Measurements from ENCODE around the gene MUC20.
"Not testable (repeated sequence)": the region's sequence is repeated elsewhere in the genome, so short reads cannot be mapped to it uniquely, and the experiment has no call there.

MUC20 gene, protein sequence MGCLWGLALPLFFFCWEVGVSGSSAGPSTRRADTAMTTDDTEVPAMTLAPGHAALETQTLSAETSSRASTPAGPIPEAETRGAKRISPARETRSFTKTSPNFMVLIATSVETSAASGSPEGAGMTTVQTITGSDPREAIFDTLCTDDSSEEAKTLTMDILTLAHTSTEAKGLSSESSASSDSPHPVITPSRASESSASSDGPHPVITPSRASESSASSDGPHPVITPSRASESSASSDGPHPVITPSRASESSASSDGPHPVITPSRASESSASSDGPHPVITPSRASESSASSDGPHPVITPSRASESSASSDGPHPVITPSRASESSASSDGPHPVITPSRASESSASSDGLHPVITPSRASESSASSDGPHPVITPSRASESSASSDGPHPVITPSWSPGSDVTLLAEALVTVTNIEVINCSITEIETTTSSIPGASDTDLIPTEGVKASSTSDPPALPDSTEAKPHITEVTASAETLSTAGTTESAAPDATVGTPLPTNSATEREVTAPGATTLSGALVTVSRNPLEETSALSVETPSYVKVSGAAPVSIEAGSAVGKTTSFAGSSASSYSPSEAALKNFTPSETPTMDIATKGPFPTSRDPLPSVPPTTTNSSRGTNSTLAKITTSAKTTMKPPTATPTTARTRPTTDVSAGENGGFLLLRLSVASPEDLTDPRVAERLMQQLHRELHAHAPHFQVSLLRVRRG

DNA sequence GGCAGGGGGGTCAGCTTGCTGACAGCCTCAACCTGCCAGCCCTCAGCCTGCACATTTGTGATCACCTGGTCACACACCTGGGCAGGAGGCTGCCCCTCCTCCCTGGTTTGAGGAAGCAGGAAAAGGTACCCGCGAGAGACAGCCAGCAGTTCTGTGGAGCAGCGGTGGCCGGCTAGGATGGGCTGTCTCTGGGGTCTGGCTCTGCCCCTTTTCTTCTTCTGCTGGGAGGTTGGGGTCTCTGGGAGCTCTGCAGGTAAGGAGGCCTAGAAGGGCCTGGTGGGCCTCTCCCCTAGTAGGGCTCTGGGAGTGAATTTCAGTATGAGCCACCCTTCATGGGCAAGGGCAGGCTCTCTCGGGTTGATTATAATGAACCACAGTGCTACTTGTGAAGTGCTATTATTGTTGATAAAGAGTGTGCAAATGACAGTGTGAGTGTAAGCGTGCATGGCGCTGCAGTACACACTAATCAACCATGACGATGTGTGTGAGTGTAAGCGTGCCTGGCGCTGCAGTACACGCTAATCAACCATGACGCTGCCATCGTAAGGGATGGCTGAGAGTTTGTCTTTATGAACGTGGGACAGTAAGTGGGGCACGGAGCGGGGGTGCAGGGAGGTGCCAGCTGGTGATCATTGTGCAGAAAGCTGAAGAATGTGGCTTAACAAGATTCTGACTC is at the start of gene MUC20:
Gene MUC20 (plus strand): TSS at position 148 of the 676 bp plus-strand sequence. CDS start 30 bp downstream, at position 178.
- not testable (repeated sequence) for H3K4me3 ChIP-seq (ENCODE audit: low read depth in 1 of 2, low read length in 2 of 2); H3K9me3 ChIP-seq (ENCODE audit: low read length); H3K27me3 ChIP-seq (ENCODE audit: control insufficient read depth in 1 of 2, insufficient read depth in 2 of 2, low read length in 2 of 2); H3K4me1 ChIP-seq (ENCODE audit: insufficient read depth, low read length); H3K27ac ChIP-seq (ENCODE audit: low read depth, low read length); H3K36me3 ChIP-seq (ENCODE audit: insufficient read depth, low read length); H3K9ac ChIP-seq (ENCODE audit: low read length)

DNA sequence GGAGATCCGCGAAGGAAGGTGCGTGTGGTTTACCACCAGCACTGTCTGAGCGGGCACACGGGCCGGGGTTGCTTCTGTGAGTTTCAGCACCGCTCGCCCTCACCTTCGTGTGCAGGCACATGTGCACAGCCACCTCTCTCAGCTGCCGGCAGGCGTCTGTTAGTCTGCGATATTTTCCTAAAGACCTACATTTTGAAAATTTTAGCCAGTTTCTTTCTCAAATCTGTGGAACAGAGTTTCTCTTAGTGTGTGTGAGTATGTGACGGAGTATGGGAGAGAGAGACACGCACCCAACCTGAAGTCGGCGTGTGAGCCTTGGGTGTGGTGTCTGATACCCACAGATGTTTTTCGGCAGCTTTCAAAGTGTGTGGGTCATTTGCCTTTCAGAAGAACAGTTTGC is 49.5 kb upstream of the MUC20 start:
- H3K9me3 ChIP-seq (ENCODE audit: low read length); H3K27me3 ChIP-seq (ENCODE audit: control insufficient read depth in 1 of 2, insufficient read depth in 2 of 2, low read length in 2 of 2); H3K4me3 ChIP-seq (ENCODE audit: low read depth in 1 of 2, low read length in 2 of 2); H3K27ac ChIP-seq (ENCODE audit: low read depth, low read length); H3K9ac ChIP-seq (ENCODE audit: low read length); H3K4me1 ChIP-seq (ENCODE audit: insufficient read depth, low read length): not testable (repeated sequence)
- peaks cover 13% of the 10 kb centered on the region for H3K36me3 ChIP-seq (ENCODE audit: insufficient read depth, low read length)

DNA sequence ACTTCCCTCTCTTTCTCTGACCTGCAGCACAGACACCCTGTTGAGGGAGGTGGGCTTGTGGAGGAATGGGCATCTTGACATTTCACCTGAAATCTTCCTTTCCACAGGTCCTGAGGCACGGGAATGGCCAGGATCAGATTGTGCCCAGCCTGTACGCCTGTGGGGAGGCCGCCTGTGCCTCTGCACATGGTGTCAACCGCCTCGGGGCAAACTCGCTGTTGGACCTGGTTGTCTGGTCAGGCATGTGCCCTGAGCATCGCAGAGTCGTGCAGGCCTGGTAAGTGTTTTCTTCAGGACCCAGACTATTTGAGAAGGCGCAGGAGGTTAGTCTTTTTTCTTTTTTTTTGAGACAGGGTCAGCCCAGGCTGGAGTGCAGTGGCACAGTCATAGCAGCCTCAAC is 47.1 kb upstream of the MUC20 start:
- not testable (repeated sequence) for H3K4me3 ChIP-seq (ENCODE audit: low read depth in 1 of 2, low read length in 2 of 2); H3K27ac ChIP-seq (ENCODE audit: low read depth, low read length); H3K9ac ChIP-seq (ENCODE audit: low read length); H3K9me3 ChIP-seq (ENCODE audit: low read length); H3K27me3 ChIP-seq (ENCODE audit: control insufficient read depth in 1 of 2, insufficient read depth in 2 of 2, low read length in 2 of 2); H3K4me1 ChIP-seq (ENCODE audit: insufficient read depth, low read length)
- peaks cover 17% of the 10 kb centered on the region for H3K36me3 ChIP-seq (ENCODE audit: insufficient read depth, low read length)

DNA sequence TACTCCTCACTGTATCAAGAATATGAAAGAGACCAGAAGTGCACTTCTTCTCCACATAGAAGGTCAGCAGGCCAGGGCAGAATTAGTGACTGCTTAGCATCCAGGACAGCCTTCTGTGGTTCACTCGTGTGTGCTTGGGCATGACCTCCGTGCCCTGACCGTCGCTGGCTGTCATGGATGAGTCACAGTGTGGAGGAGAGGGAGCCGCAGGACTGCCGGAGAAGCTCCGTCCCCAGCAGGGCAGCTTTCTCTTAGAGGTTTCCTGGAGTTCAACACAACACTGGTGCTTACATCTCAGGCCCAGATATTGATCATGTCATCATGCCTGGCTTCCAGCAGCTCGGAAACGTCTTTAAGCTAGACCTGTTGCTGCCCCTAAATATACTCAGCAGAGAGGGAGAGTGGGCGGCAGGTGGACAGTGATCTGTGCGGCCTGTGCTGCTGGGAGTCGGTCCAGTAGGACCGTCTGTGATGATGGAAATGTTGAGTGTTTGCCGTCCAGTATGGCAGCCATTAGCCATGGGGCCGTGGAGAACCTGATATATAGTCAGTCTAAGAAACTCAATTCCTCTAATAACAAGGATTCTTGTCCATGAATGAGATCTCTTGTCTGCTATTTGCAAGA is 42.3 kb upstream of the MUC20 start:
- H3K9me3 ChIP-seq (ENCODE audit: low read length); H3K4me3 ChIP-seq (ENCODE audit: low read depth in 1 of 2, low read length in 2 of 2); H3K9ac ChIP-seq (ENCODE audit: low read length); H3K4me1 ChIP-seq (ENCODE audit: insufficient read depth, low read length); H3K27me3 ChIP-seq (ENCODE audit: control insufficient read depth in 1 of 2, insufficient read depth in 2 of 2, low read length in 2 of 2); H3K27ac ChIP-seq (ENCODE audit: low read depth, low read length): not testable (repeated sequence)
- peaks cover 20% of the 10 kb centered on the region for H3K36me3 ChIP-seq (ENCODE audit: insufficient read depth, low read length)

DNA sequence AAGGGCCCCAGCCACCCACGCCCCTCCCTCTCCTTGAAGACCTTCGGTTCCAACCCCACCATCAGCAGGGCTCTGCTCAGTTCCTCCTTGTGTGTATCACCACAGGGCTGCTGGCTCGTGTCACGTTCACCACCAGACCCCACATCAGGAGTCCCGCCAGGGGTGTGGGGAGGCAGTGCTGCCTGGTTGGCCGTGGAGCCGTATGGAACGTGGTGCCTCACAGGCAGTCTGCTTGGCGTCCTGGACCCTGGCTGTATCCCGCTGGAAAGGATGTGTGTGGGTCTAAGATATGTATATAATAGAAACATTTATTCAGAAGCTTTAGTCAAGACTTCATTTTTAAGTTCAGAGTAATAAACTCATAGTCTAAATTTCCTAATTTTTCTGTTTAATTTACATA is 40.1 kb upstream of the MUC20 start:
- H3K4me1 ChIP-seq (ENCODE audit: insufficient read depth, low read length); H3K9me3 ChIP-seq (ENCODE audit: low read length); H3K4me3 ChIP-seq (ENCODE audit: low read depth in 1 of 2, low read length in 2 of 2); H3K27me3 ChIP-seq (ENCODE audit: control insufficient read depth in 1 of 2, insufficient read depth in 2 of 2, low read length in 2 of 2); H3K9ac ChIP-seq (ENCODE audit: low read length); H3K27ac ChIP-seq (ENCODE audit: low read depth, low read length): not testable (repeated sequence)
- peaks cover 18% of the 10 kb centered on the region for H3K36me3 ChIP-seq (ENCODE audit: insufficient read depth, low read length)

DNA sequence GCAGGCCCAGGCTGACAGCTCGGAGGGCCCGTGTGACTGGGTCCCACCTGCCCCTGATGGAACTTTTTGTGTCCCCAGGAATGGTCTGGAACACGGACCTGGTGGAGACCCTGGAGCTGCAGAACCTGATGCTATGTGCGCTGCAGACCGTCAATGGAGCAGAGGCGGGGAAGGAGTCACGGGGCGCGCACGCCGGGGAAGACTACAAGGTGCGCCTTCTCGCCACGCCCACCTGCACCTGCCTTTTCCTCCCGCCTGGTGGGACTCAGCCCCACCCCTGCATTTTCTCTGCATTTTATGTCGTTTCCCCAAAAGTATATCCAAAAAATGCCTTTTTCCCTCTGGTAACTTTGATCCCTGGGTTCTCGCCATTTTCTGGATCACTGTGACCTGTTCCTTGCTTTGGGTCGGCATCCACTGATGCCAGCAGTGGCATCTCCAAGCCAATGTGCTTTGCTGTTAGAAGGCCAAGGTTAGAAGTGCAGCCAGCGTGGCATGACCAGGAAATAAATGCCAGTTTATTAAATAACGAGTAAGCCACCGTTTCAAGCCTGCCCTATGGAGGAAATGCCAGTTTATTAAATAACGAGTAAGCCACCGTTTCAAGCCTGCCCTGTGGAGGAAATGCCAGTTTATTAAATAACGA is 39.2 kb upstream of the MUC20 start:
- not testable (repeated sequence) for H3K9ac ChIP-seq (ENCODE audit: low read length); H3K27ac ChIP-seq (ENCODE audit: low read depth, low read length); H3K9me3 ChIP-seq (ENCODE audit: low read length); H3K27me3 ChIP-seq (ENCODE audit: control insufficient read depth in 1 of 2, insufficient read depth in 2 of 2, low read length in 2 of 2); H3K4me3 ChIP-seq (ENCODE audit: low read depth in 1 of 2, low read length in 2 of 2); H3K4me1 ChIP-seq (ENCODE audit: insufficient read depth, low read length)
- peaks cover 18% of the 10 kb centered on the region for H3K36me3 ChIP-seq (ENCODE audit: insufficient read depth, low read length)

DNA sequence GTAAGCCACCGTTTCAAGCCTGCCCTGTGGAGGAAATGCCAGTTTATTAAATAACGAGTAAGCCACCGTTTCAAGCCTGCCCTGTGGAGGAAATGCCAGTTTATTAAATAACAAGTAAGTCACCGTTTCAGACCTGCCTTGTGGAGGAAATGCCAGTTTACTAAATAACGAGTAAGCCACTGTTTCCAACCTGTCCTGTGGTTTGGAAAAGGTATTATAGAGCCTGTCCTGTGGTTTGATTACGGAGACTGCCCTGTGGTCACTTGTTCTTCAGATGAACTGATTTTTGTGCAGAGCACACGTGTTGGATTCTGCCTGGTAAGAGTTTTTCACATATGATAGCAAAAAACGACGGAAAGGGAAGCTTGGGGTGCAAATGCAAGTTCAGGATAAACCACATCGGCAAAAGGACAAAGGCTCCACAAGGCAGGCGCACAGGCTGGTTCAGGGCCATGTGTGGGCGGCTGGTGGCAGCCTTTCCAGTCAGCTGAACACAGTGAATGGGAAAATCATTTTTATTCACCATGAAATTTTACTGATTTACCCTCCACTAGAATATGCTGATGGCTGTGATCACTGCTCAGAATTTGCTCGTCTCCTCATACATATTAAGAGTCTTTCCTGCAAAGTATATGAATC is 38.6 kb upstream of the MUC20 start:
- not testable (repeated sequence) for H3K27me3 ChIP-seq (ENCODE audit: control insufficient read depth in 1 of 2, insufficient read depth in 2 of 2, low read length in 2 of 2); H3K9ac ChIP-seq (ENCODE audit: low read length); H3K27ac ChIP-seq (ENCODE audit: low read depth, low read length); H3K4me1 ChIP-seq (ENCODE audit: insufficient read depth, low read length); H3K9me3 ChIP-seq (ENCODE audit: low read length); H3K4me3 ChIP-seq (ENCODE audit: low read depth in 1 of 2, low read length in 2 of 2)
- H3K36me3 ChIP-seq (ENCODE audit: insufficient read depth, low read length) = peaks cover 18% of the 10 kb centered on the region

DNA sequence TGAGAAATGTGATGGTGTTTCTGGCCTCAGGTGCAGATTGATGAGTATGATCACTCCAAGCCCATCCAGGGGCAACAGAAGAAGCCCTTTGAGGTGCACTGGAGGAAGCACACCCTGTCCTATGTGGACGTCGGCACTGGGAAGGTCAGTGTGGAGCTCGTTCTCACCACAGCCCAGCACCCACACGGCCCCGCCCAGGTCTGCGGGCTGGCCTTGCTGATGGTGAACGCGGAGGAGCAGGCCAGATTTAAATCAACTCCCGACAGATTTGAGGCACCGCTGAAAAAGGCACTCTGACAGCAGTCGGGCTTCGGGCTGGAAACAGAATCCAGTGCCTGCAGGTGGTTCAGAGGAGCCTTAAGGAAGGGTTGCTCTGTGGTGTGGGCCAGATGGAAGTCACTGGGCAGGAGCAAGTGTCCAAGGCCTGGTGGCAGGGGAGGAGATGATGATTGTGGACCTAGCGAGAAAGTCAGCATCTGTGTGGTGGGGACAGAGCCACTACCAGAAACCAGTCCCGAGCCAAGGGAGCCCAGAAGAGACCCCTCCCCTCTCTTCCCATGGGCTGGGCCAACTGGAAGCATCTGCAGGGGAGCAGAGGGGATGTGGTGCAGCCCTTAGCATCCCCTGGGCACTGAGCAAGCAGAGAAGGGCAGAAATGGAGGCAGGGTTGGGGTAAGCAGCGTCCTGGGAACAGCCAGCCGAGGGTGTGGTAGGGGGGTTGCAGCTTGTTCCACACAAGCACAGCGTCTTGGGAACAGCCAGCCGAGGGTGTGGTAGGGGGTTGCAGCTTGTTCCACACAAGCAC is 36.9 kb upstream of the MUC20 start:
- H3K4me1 ChIP-seq (ENCODE audit: insufficient read depth, low read length); H3K27ac ChIP-seq (ENCODE audit: low read depth, low read length); H3K27me3 ChIP-seq (ENCODE audit: control insufficient read depth in 1 of 2, insufficient read depth in 2 of 2, low read length in 2 of 2); H3K4me3 ChIP-seq (ENCODE audit: low read depth in 1 of 2, low read length in 2 of 2); H3K9me3 ChIP-seq (ENCODE audit: low read length); H3K9ac ChIP-seq (ENCODE audit: low read length): not testable (repeated sequence)
- H3K36me3 ChIP-seq (ENCODE audit: insufficient read depth, low read length) = peaks cover 13% of the 10 kb centered on the region

DNA sequence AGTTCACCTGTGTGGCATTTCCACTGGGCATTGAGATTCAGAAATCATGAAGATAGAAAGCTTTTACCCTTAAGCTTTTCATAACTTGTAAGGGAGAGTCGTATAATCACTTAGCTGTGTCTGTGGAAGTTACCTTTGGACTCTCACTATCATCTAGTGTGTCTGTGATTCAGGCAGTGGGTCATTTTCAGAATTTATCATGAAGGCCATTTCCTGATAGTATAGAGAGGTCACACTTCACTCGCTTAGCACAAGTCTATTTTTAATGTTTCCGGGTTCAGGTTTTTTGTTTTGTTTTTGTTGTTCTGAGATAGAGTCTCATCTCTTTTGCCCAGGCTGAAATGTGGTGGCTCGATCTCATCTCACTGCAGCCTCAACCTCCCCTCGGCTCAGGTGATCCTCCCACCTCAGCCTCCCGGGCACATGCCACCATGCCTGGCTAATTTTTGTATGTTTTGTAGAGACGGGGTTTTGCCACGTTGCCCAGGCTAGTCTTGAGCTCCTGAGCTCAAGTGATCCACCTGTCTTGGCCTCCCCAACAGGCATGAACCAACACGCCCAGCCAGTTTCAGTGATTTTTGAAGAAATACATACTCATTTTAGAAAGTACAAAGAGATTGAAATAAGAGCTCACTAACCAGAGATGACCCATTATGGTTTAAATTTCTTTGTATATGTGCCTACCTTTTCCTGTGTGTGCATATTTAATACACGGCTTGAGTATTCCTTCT is 36.1 kb upstream of the MUC20 start:
- not testable (repeated sequence) for H3K27ac ChIP-seq (ENCODE audit: low read depth, low read length); H3K4me1 ChIP-seq (ENCODE audit: insufficient read depth, low read length); H3K9me3 ChIP-seq (ENCODE audit: low read length); H3K9ac ChIP-seq (ENCODE audit: low read length); H3K27me3 ChIP-seq (ENCODE audit: control insufficient read depth in 1 of 2, insufficient read depth in 2 of 2, low read length in 2 of 2); H3K4me3 ChIP-seq (ENCODE audit: low read depth in 1 of 2, low read length in 2 of 2)
- peaks cover 13% of the 10 kb centered on the region for H3K36me3 ChIP-seq (ENCODE audit: insufficient read depth, low read length)

All from muscle layer of colon (tissue), 2 donors.